ENCODE measurements around the gene INSM1. TPM values are rescaled to one million over a fixed set of nuclear protein-coding genes. Genes with fewer than 3 reads are reported as not detected.

INSM1 gene
- total and polyA plus RNA-seq, 10 of the 15 experiments (the other 5 are each of a cell fraction or from before 2014, with no cell fraction given): 0.03 to 0.11 (median 0.04) TPM; not detected in 7

GRCh38 chr20:20370094-20370575 is 2.2 kb downstream of the INSM1 start (continued):
- TF ChIP-seq SPI1 (IDR thresholded peaks at IDR 0.05; ENCODE audit: borderline replicate concordance, insufficient read depth, low read depth, low read length) (no peak), USF2 (IDR thresholded peaks at IDR 0.05; ENCODE audit: borderline replicate concordance, low read depth, low read length) (no peak), CHD4 (IDR thresholded peaks at IDR 0.05) (no peak), STAT3 (IDR thresholded peaks at IDR 0.05; ENCODE audit: low read depth, low read length) (no peak)

- SMC1A ChIA-PET (ENCODE audit: uncharacterized antibody, unreplicated experiment): interaction anchor here (0.8 to 1.9 kb wide), 2 partner anchors 191 to 223 kb away, joined by 4 to 5 read pairs; no protein-coding TSS in a partner anchor
- BruUV-seq (replicated peaks): no TSS peak
- POLR2A ChIA-PET: no interaction called here
- H3K27me3 ChIP-seq (replicated peaks in 1 of 2; ENCODE audit: control insufficient read depth in 2 of 2, insufficient read depth in 2 of 2, low read length in 1 of 2): peaks cover 10 to 15% of the 10 kb centered on the region in 2 experiments
- H3K4me3 ChIP-seq: no peak overlapping the region
- H3K4me1 ChIP-seq (ENCODE audit: control insufficient read depth, insufficient read depth, low read length): no peaks in the 10 kb centered on the region
- H3K36me3 ChIP-seq (ENCODE audit: control insufficient read depth in 2 of 2, insufficient read depth in 2 of 2, low read length in 1 of 2): no peaks in the 10 kb centered on the region
- CTCF ChIA-PET: interaction anchor here (0.8 to 1.4 kb wide), 4 partner anchors 36 to 287 kb away, joined by 3 to 5 read pairs (median 4); no protein-coding TSS in a partner anchor
- intact Hi-C loops (cut with micrococcal nuclease; ENCODE audit: unreplicated experiment) (loop anchor here (5.0 kb wide), 1 partner anchor 56 kb away; no protein-coding TSS in a partner anchor), in situ Hi-C loops (cut with MboI) (no loop called here)
- no peak overlapping the region for H3K27ac ChIP-seq (ENCODE audit: control insufficient read depth, insufficient read depth)
- no peak for FAIRE-seq
- 16% methylated on average over 7 of the region's 7 CpGs for WGBS (ENCODE audit: insufficient coverage, insufficient replicate concordance, low lambda C conversion rate, missing lambda C conversion rate)
- H3K79me2 ChIP-seq (ENCODE audit: control insufficient read depth, insufficient read depth, low read length): no peaks in the 10 kb centered on the region
- H4K20me1 ChIP-seq (ENCODE audit: control insufficient read depth, insufficient read depth): no peaks in the 10 kb centered on the region
- H3K9me3 ChIP-seq (replicated peaks; ENCODE audit: control insufficient read depth, insufficient read depth, low read length): no peaks in the 10 kb centered on the region
- no peak overlapping the region for H2AFZ ChIP-seq (ENCODE audit: control insufficient read depth, low read depth, low read length)
- no peak overlapping the region for H3K9ac ChIP-seq (ENCODE audit: control insufficient read depth, insufficient read depth, low read length)
- no peak for ATAC-seq
- RAD21 ChIA-PET (ENCODE audit: unreplicated experiment): interaction anchor here (1.6 kb wide), 1 partner anchor 81 kb away, joined by 3 read pairs; no protein-coding TSS in a partner anchor
- TF ChIP-seq FOXK2 (IDR thresholded peaks at IDR 0.05): no peak
- TF ChIP-seq SP1 (IDR thresholded peaks at IDR 0.05; ENCODE audit: low read depth, low read length): no peak
- no peak for TF ChIP-seq ZSCAN29 (IDR thresholded peaks at IDR 0.05)
- TF ChIP-seq ELK1 (IDR thresholded peaks at IDR 0.05; ENCODE audit: low read depth, low read length): no peak
- TF ChIP-seq NBN (IDR thresholded peaks at IDR 0.05): no peak
- no peak for TF ChIP-seq RB1 (IDR thresholded peaks at IDR 0.05; ENCODE audit: borderline replicate concordance)
- no peak overlapping the region for H3K4me2 ChIP-seq (ENCODE audit: control insufficient read depth, insufficient read depth)
- DNase-seq (ENCODE audit: low read depth, low spot score): no peak
These were observed 3.2 kb downstream of the INSM1 start for GRCh38 chr20:20371083-20371482.

All from GM12878 (cell line).